Thoracic aorta (tissue), 2 donors: ENCODE results near the gene WWC2. TPM values are rescaled to one million over a fixed set of nuclear protein-coding genes. Genes with fewer than 3 reads are reported as not detected.

Experiments used
- ATAC-seq: fragments of 150-250 bp; one replicate; pipeline ENCODE4 v1.8.0; 2017; ENCODE audit warnings: low read depth; ENCODE audit not compliant: insufficient number of reproducible peaks, low FRiP score
- DNase-seq: peaks from one replicate; pipeline ENCODE4 v3.0.0-alpha.2; 2020; ENCODE audit warnings: low spot score
- H3K27ac ChIP-seq, 2 donors: fragments of 200-600 bp; sonication (generic); 1 replicate in 1 of 2; 2 replicates in 1 of 2; pipeline ENCODE4 v1.5.1; 2016; ENCODE audit warnings: mild to moderate bottlenecking in 2 of 2, moderate library complexity in 2 of 2
- H3K27me3 ChIP-seq: fragments of 200-600 bp; sonication (generic); replicated peaks from 2 replicates; pipeline ENCODE4 v1.6.0; 2016; ENCODE audit warnings: mild to moderate bottlenecking; ENCODE audit not compliant: insufficient read depth
- H3K36me3 ChIP-seq: fragments of 200-600 bp; sonication (generic); one replicate; pipeline ENCODE4 v1.5.1; 2016
- H3K4me1 ChIP-seq, 2 donors: fragments of 200-600 bp; sonication (generic); 1 replicate in 1 of 2; 2 replicates in 1 of 2; pipeline versions ENCODE4 v1.5.1 to v1.6.0; 2016; ENCODE audit warnings: low read depth in 2 of 2, mild to moderate bottlenecking in 1 of 2; ENCODE audit not compliant: control insufficient read depth in 1 of 2
- H3K4me3 ChIP-seq: fragments of 200-600 bp; sonication (generic); 2 replicates; pipeline ENCODE4 v1.5.1; 2016; ENCODE audit warnings: mild to moderate bottlenecking
- H3K9me3 ChIP-seq: fragments of 200-600 bp; sonication (generic); 2 replicates; pipeline ENCODE4 v1.5.1; 2016
- CTCF ChIP-seq: fragments of 200-600 bp; sonication (generic); IDR thresholded peaks from one replicate; pipeline ENCODE4 v1.5.1; 2019; ENCODE audit warnings: antibody characterized with exemption
- total RNA-seq, 2 donors: library from RNA; depleted of rRNA; stranded (reverse); fragments of >200 nt; gene quantifications; one replicate each; pipeline versions ENCODE4 v1.1.0 to v1.2.3, GENCODE V29; 2016

WWC2 gene
- total RNA-seq, 2 donors from 2014 or later = 21.1 to 44.8 TPM

- DNase-seq = no peak
- Histone ChIP-seq H3K4me3 (no peak overlapping the region), H3K4me1 (peaks cover 0 to 5% of the 10 kb centered on the region in 2 donors), H3K9me3 (no peaks in the 10 kb centered on the region), H3K27me3 (no peaks in the 10 kb centered on the region), H3K36me3 (no peaks in the 10 kb centered on the region), H3K27ac (no peak overlapping the region)
- TF ChIP-seq CTCF = no peak
- no peak for ATAC-seq
Measured at GRCh38 chr4:183201331-183201730, 102.3 kb downstream of the WWC2 start.

GRCh38 chr4:183202523-183202922, 103.5 kb downstream of the WWC2 start:
- no peak overlapping the region for H3K27ac ChIP-seq
- ATAC-seq (no peak), DNase-seq (no peak)

GRCh38 chr4:183204793-183205192, 105.7 kb downstream of the WWC2 start:
- DNase-seq = no peak
- Histone ChIP-seq H3K27ac (no peak overlapping the region), H3K4me3 (no peak overlapping the region), H3K36me3 (no peaks in the 10 kb centered on the region), H3K4me1 (peaks cover 0 to 5% of the 10 kb centered on the region in 2 donors), H3K27me3 (no peaks in the 10 kb centered on the region), H3K9me3 (no peaks in the 10 kb centered on the region)
- ATAC-seq = no peak
- no peak for TF ChIP-seq CTCF

More at GRCh38 chr4:183202523-183202922, 103.5 kb downstream of the WWC2 start:
- Histone ChIP-seq H3K27me3 (no peaks in the 10 kb centered on the region), H3K36me3 (no peaks in the 10 kb centered on the region), H3K4me1 (peaks cover 0 to 5% of the 10 kb centered on the region in 2 donors), H3K4me3 (no peak overlapping the region), H3K9me3 (no peaks in the 10 kb centered on the region)
- TF ChIP-seq CTCF = no peak

GRCh38 chr4:183205193-183205592, 106.1 kb downstream of the WWC2 start:
- no peak overlapping the region for H3K27ac ChIP-seq
- H3K9me3 ChIP-seq = no peaks in the 10 kb centered on the region
- H3K4me3 ChIP-seq = no peak overlapping the region
- H3K27me3 ChIP-seq = no peaks in the 10 kb centered on the region
- DNase-seq = no peak
- H3K4me1 ChIP-seq = peaks cover 0 to 5% of the 10 kb centered on the region in 2 donors
- H3K36me3 ChIP-seq = no peaks in the 10 kb centered on the region
- no peak for ATAC-seq
- no peak for TF ChIP-seq CTCF

- no peak for ATAC-seq
Measured at GRCh38 chr4:183205709-183206108, 106.7 kb downstream of the WWC2 start.

More at GRCh38 chr4:183205709-183206108, 106.7 kb downstream of the WWC2 start:
- Histone ChIP-seq H3K9me3 (no peaks in the 10 kb centered on the region), H3K4me1 (peaks cover 0 to under 1% of the 10 kb centered on the region in 2 donors), H3K4me3 (no peak overlapping the region), H3K27ac (no peak overlapping the region), H3K27me3 (no peaks in the 10 kb centered on the region), H3K36me3 (no peaks in the 10 kb centered on the region)
- DNase-seq = no peak
- TF ChIP-seq CTCF = no peak
